Measurements from ENCODE around the gene SEC14L3. TPM values are rescaled to one million over a fixed set of nuclear protein-coding genes. Genes with fewer than 3 reads are reported as not detected.

The SEC14L3 gene
- total RNA-seq, 1 experiment from 2014 or later: not detected

GRCh38 chr22:30434843-30435242 lies 37.0 kb downstream of the SEC14L3 start:
- Mint-ChIP-seq H3K27ac (ENCODE audit: unreplicated experiment) (no peak overlapping the region), H3K27me3 (ENCODE audit: insufficient read depth, unreplicated experiment) (no peaks in the 10 kb centered on the region), H3K9me3 (ENCODE audit: unreplicated experiment) (no peaks in the 10 kb centered on the region), H3K4me3 (ENCODE audit: unreplicated experiment) (no peak overlapping the region), H3K4me1 (ENCODE audit: low read depth, unreplicated experiment) (peaks cover 14% of the 10 kb centered on the region), H3K36me3 (ENCODE audit: insufficient read depth, unreplicated experiment) (no peaks in the 10 kb centered on the region)
- H3K9me3 ChIP-seq: 0 out of 2 replicates have a peak, but pooled peaks cover 4% of the 10 kb centered on the region
- TF ChIP-seq CTCF (IDR thresholded peaks at IDR 0.05; ENCODE audit: insufficient read depth in 1 of 2, low read depth in 1 of 2, low read length in 1 of 2, severe bottlenecking in 1 of 2, unreplicated experiment in 1 of 2): no peak
- H3K4me3 ChIP-seq (ENCODE audit: low read depth, low read length): no peak overlapping the region
- peak in 1 of 2 experiments; percentile 27 for DNase-seq
- BruUV-seq (replicated peaks): no TSS peak
- H3K4me1 ChIP-seq: peaks cover 13% of the 10 kb centered on the region
- H3K36me3 ChIP-seq (ENCODE audit: control insufficient read depth, insufficient read depth, low read length): no peaks in the 10 kb centered on the region
- ChIA-PET CTCF (interaction anchor here (1.3 kb wide), 1 partner anchor 11 kb away, joined by 6 read pairs; no protein-coding TSS in a partner anchor), POLR2A (no interaction called here)
- intact Hi-C loops (cut with micrococcal nuclease; ENCODE audit: unreplicated experiment): no loop called here
- H3K27me3 ChIP-seq (replicated peaks; ENCODE audit: control insufficient read depth, insufficient read depth, low read length): no peaks in the 10 kb centered on the region

GRCh38 chr22:30433773-30434172 lies 38.0 kb downstream of the SEC14L3 start:
- intact Hi-C loops (cut with micrococcal nuclease; ENCODE audit: unreplicated experiment): no loop called here
- BruUV-seq (replicated peaks): no TSS peak
- CTCF ChIA-PET: no interaction called here
- POLR2A ChIA-PET: no interaction called here
- Histone ChIP-seq H3K36me3 (ENCODE audit: control insufficient read depth, insufficient read depth, low read length) (no peaks in the 10 kb centered on the region), H3K27me3 (replicated peaks; ENCODE audit: control insufficient read depth, insufficient read depth, low read length) (no peaks in the 10 kb centered on the region), H3K9me3 (0 out of 2 replicates have a peak, but pooled peaks cover 4% of the 10 kb centered on the region), H3K4me1 (peaks cover 13% of the 10 kb centered on the region), H3K4me3 (ENCODE audit: low read depth, low read length) (no peak overlapping the region)
- no peaks in the 10 kb centered on the region for H3K9me3 Mint-ChIP-seq (ENCODE audit: unreplicated experiment)
- no peaks in the 10 kb centered on the region for H3K36me3 Mint-ChIP-seq (ENCODE audit: insufficient read depth, unreplicated experiment)
- TF ChIP-seq CTCF (IDR thresholded peaks at IDR 0.05; ENCODE audit: insufficient read depth in 1 of 2, low read depth in 1 of 2, low read length in 1 of 2, severe bottlenecking in 1 of 2, unreplicated experiment in 1 of 2): no peak
- no peaks in the 10 kb centered on the region for H3K27me3 Mint-ChIP-seq (ENCODE audit: insufficient read depth, unreplicated experiment)
- DNase-seq: no peak
- no peak overlapping the region for H3K27ac Mint-ChIP-seq (ENCODE audit: unreplicated experiment)
- H3K4me3 Mint-ChIP-seq (ENCODE audit: unreplicated experiment): no peak overlapping the region
- H3K4me1 Mint-ChIP-seq (ENCODE audit: low read depth, unreplicated experiment): peaks cover 14% of the 10 kb centered on the region

GRCh38 chr22:30433227-30433626 lies 38.6 kb downstream of the SEC14L3 start:
- no peaks in the 10 kb centered on the region for H3K27me3 Mint-ChIP-seq (ENCODE audit: insufficient read depth, unreplicated experiment)
- Histone ChIP-seq H3K4me1 (peaks cover 13% of the 10 kb centered on the region), H3K27me3 (replicated peaks; ENCODE audit: control insufficient read depth, insufficient read depth, low read length) (no peaks in the 10 kb centered on the region), H3K36me3 (ENCODE audit: control insufficient read depth, insufficient read depth, low read length) (no peaks in the 10 kb centered on the region), H3K4me3 (ENCODE audit: low read depth, low read length) (no peak overlapping the region), H3K9me3 (0 out of 2 replicates have a peak, but pooled peaks cover 4% of the 10 kb centered on the region)
- no TSS peak for BruUV-seq (replicated peaks)
- no peak overlapping the region for H3K4me3 Mint-ChIP-seq (ENCODE audit: unreplicated experiment)
- no peak overlapping the region for H3K27ac Mint-ChIP-seq (ENCODE audit: unreplicated experiment)
- H3K9me3 Mint-ChIP-seq (ENCODE audit: unreplicated experiment): no peaks in the 10 kb centered on the region
- ChIA-PET CTCF (interaction anchor here (0.8 to 1.1 kb wide), 2 partner anchors 12 to 145 kb away, joined by 3 read pairs; no protein-coding TSS in a partner anchor), POLR2A (no interaction called here)
- no peaks in the 10 kb centered on the region for H3K36me3 Mint-ChIP-seq (ENCODE audit: insufficient read depth, unreplicated experiment)
- intact Hi-C loops (cut with micrococcal nuclease; ENCODE audit: unreplicated experiment): no loop called here
- H3K4me1 Mint-ChIP-seq (ENCODE audit: low read depth, unreplicated experiment): peaks cover 14% of the 10 kb centered on the region
- DNase-seq: no peak
- TF ChIP-seq CTCF (IDR thresholded peaks at IDR 0.05; ENCODE audit: insufficient read depth in 1 of 2, low read depth in 1 of 2, low read length in 1 of 2, severe bottlenecking in 1 of 2, unreplicated experiment in 1 of 2): no peak
